ENCODE data around the gene MXD3. TPM values are rescaled to one million over a fixed set of nuclear protein-coding genes. Genes with fewer than 3 reads are reported as not detected.

The MXD3 gene
- total RNA-seq, 2 donors from 2014 or later: 1.6 to 1.8 TPM

- peaks cover 14% of the 10 kb centered on the region for H3K36me3 ChIP-seq
- H3K27me3 ChIP-seq: no peaks in the 10 kb centered on the region
- H3K9me3 ChIP-seq: no peaks in the 10 kb centered on the region
- DNase-seq (ENCODE audit: low spot score): peak; percentile 50
- H3K4me1 ChIP-seq: peaks cover 0 to 51% of the 10 kb centered on the region in 2 donors
- peak overlapping the region in 1 of 2 donors; percentile 85 for H3K27ac ChIP-seq
- peak overlapping the region; percentile 90 to 96 for H3K4me3 ChIP-seq
- TF ChIP-seq, protein P1, sequence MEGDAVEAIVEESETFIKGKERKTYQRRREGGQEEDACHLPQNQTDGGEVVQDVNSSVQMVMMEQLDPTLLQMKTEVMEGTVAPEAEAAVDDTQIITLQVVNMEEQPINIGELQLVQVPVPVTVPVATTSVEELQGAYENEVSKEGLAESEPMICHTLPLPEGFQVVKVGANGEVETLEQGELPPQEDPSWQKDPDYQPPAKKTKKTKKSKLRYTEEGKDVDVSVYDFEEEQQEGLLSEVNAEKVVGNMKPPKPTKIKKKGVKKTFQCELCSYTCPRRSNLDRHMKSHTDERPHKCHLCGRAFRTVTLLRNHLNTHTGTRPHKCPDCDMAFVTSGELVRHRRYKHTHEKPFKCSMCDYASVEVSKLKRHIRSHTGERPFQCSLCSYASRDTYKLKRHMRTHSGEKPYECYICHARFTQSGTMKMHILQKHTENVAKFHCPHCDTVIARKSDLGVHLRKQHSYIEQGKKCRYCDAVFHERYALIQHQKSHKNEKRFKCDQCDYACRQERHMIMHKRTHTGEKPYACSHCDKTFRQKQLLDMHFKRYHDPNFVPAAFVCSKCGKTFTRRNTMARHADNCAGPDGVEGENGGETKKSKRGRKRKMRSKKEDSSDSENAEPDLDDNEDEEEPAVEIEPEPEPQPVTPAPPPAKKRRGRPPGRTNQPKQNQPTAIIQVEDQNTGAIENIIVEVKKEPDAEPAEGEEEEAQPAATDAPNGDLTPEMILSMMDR (IDR thresholded peaks at IDR 0.05): no peak
Measured at GRCh38 chr5:177304392-177305119, 7.1 kb downstream of the MXD3 start.

DNA sequence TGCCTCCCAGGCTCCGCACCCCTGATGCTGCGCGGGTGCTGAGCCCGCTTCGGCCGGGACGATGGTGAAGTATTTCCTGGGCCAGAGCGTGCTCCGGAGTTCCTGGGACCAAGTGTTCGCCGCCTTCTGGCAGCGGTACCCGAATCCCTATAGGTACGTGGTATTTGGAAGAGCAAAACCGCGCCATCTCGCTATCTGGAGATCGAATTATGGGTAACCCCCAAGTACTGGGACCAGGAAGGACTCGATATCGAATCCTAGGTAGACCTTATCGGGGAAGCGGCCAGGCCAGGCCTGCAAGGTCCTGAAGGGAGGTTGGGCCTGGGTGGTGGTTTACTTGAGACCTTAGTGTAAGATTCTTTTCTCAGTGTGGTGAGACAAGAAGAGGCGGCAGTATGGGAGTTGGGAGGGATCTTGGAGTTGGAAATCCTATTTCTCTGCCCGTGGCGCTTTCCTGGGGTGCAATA, 7.7 kb downstream of the MXD3 start:
- Histone ChIP-seq H3K4me1 (peaks cover 0 to 53% of the 10 kb centered on the region in 2 donors), H3K9me3 (no peaks in the 10 kb centered on the region), H3K36me3 (peaks cover 14% of the 10 kb centered on the region), H3K4me3 (peak overlapping the region; percentile 90 to 96), H3K27ac (peak overlapping the region; percentile 85), H3K27me3 (no peaks in the 10 kb centered on the region)
- no peak for DNase-seq (ENCODE audit: low spot score)
- TF ChIP-seq, protein P1 (IDR thresholded peaks at IDR 0.05): no peak

- Histone ChIP-seq H3K4me3 (peak within 1 kb of the TSS; percentile 90 to 96), H3K4me1 (peaks cover 0 to 53% of the 10 kb centered on the region in 2 donors), H3K27me3 (no peaks in the 10 kb centered on the region), H3K36me3 (peaks cover 14% of the 10 kb centered on the region), H3K27ac (peak within 1 kb of the TSS; percentile 85), H3K9me3 (no peaks in the 10 kb centered on the region)
- DNase-seq (ENCODE audit: low spot score): peak; percentile 87
- TF ChIP-seq, protein P1 (IDR thresholded peaks at IDR 0.05): peak; percentile 26 to 54
Measured at GRCh38 chr5:177303121-177303924, 8.4 kb downstream of the MXD3 start, which contains the start of the genes PRELID1 and RAB24. PRELID1 (plus strand) TSS chr5:177303799; CDS start chr5:177303986, 187 bp downstream. RAB24 (minus strand) TSS chr5:177303719; CDS start chr5:177303288, 431 bp downstream.

GRCh38 chr5:177302354-177303110, 9.2 kb downstream of the MXD3 start:
- no peaks in the 10 kb centered on the region for H3K27me3 ChIP-seq
- peaks cover 0 to 53% of the 10 kb centered on the region in 2 donors for H3K4me1 ChIP-seq
- TF ChIP-seq, protein P1 (IDR thresholded peaks at IDR 0.05): no peak
- DNase-seq (ENCODE audit: low spot score): peak; percentile 56
- peak overlapping the region; percentile 85 for H3K27ac ChIP-seq
- peak overlapping the region; percentile 90 to 96 for H3K4me3 ChIP-seq
- peaks cover 14% of the 10 kb centered on the region for H3K36me3 ChIP-seq
- H3K9me3 ChIP-seq: no peaks in the 10 kb centered on the region

GRCh38 chr5:177301503-177302165, 10.1 kb downstream of the MXD3 start:
- Histone ChIP-seq H3K36me3 (peaks cover 14% of the 10 kb centered on the region), H3K9me3 (no peaks in the 10 kb centered on the region), H3K27ac (no peak overlapping the region), H3K27me3 (no peaks in the 10 kb centered on the region), H3K4me1 (peaks cover 0 to 57% of the 10 kb centered on the region in 2 donors), H3K4me3 (no peak overlapping the region)
- TF ChIP-seq, protein P1 (IDR thresholded peaks at IDR 0.05): no peak
- DNase-seq (ENCODE audit: low spot score): no peak

Data from right atrium auricular region (tissue), 2 donors.